WTC11 (cell line): ENCODE results near the gene MARK2.

Experiments
- ATF1 ChIP-seq: sonication (generic); formaldehyde crosslinking; IDR thresholded peaks from 2 replicates; pipeline ENCODE4 v1.8.1; 2023; ENCODE audit warnings: mild to moderate bottlenecking, moderate library complexity, missing genetic modification reagents
- ETV6 ChIP-seq: sonication (generic); formaldehyde crosslinking; IDR thresholded peaks from 2 replicates; pipeline ENCODE4 v1.8.1; 2022; ENCODE audit warnings: mild to moderate bottlenecking, missing genetic modification reagents
- IRF2 ChIP-seq: sonication (generic); formaldehyde crosslinking; IDR thresholded peaks from 2 replicates; pipeline ENCODE4 v1.8.0; 2022; ENCODE audit warnings: low read depth, missing genetic modification reagents, borderline replicate concordance
- NFYB ChIP-seq: sonication (generic); formaldehyde crosslinking; conservative IDR thresholded peaks from 2 replicates; pipeline ENCODE4 v1.8.0; 2022; ENCODE audit warnings: low read depth, missing genetic modification reagents
- OVOL2 ChIP-seq: fragments of 250-450 bp; sonication (Bioruptor Pico); IDR thresholded peaks from 2 replicates; pipeline ENCODE4 v1.9.0; 2021; ENCODE audit warnings: mild to moderate bottlenecking, borderline replicate concordance
- SP1 ChIP-seq: sonication (generic); formaldehyde crosslinking; conservative IDR thresholded peaks from 2 replicates; pipeline ENCODE4 v1.8.1; 2022; ENCODE audit warnings: missing genetic modification reagents
- TEAD4 ChIP-seq: sonication (generic); formaldehyde crosslinking; IDR thresholded peaks from 2 replicates; pipeline ENCODE4 v1.8.0; 2022; ENCODE audit warnings: mild to moderate bottlenecking, missing genetic modification reagents
- ZNF121 ChIP-seq: sonication (generic); formaldehyde crosslinking; IDR thresholded peaks from 2 replicates; pipeline ENCODE4 v1.8.0; 2023; ENCODE audit warnings: missing genetic modification reagents
- ZNF138 ChIP-seq: sonication (generic); formaldehyde crosslinking; conservative IDR thresholded peaks from 2 replicates; pipeline ENCODE4 v1.8.1; 2022; ENCODE audit warnings: mild to moderate bottlenecking, moderate library complexity, missing genetic modification reagents
- ZNF416 ChIP-seq: fragments of 250-450 bp; sonication (Bioruptor Pico); IDR thresholded peaks from 2 replicates; pipeline ENCODE4 v1.9.0; 2021; ENCODE audit warnings: mild to moderate bottlenecking, inconsistent platforms
- ZNF423 ChIP-seq: fragments of 250-450 bp; sonication (Bioruptor Pico); IDR thresholded peaks from 2 replicates; pipeline ENCODE4 v2.1.2; 2022; ENCODE audit warnings: mild to moderate bottlenecking, moderate library complexity
- TF ChIP-seq, protein P1 (sequence below): fragments of 200-600 bp; IDR thresholded peaks from 2 replicates; pipeline ENCODE4 v1.8.0; 2022; ENCODE audit warnings: antibody characterized with exemption
- TF ChIP-seq, protein P2 (sequence below): sonication (generic); formaldehyde crosslinking; IDR thresholded peaks from 2 replicates; pipeline ENCODE4 v1.8.0; 2022; ENCODE audit warnings: mild to moderate bottlenecking, missing genetic modification reagents
- TF ChIP-seq, protein P3 (sequence below): fragments of 250-450 bp; sonication (Bioruptor Pico); IDR thresholded peaks from 2 replicates; pipeline ENCODE4 v1.9.0; 2021; ENCODE audit warnings: moderate library complexity, mild to moderate bottlenecking, inconsistent platforms, borderline replicate concordance

DNA sequence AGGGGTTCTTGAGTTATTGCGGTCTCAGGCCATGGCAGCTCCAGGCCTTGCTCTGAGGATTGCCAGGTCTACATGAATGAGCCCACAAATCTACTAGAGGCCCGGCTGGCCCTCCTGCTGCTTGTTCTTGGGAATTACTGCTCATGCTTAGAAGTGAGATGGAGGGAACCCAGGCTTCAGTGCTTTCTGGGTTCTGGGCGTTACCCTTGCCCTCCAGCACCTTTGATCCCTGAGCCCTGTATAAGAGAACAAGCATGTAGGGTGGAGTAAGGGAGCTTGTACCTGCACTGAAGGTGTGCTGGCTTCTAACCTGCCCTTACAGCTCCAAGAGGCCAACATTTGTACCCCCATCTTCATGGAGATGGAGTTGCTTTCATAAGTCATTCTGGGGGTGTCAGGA, 103.9 kb downstream of the MARK2 start:
- TF ChIP-seq ZNF423 (no peak), TEAD4 (CRISPR knock-in tag) (no peak), ZNF138 (no peak), ZNF121 (CRISPR knock-in tag) (no peak), ETV6 (CRISPR knock-in tag) (no peak), NFYB (CRISPR knock-in tag) (no peak), IRF2 (CRISPR knock-in tag) (no peak), ATF1 (no peak), ZNF416 (no peak), OVOL2 (CRISPR knock-in tag) (no peak), SP1 (CRISPR knock-in tag) (no peak)
- TF ChIP-seq, protein P1, sequence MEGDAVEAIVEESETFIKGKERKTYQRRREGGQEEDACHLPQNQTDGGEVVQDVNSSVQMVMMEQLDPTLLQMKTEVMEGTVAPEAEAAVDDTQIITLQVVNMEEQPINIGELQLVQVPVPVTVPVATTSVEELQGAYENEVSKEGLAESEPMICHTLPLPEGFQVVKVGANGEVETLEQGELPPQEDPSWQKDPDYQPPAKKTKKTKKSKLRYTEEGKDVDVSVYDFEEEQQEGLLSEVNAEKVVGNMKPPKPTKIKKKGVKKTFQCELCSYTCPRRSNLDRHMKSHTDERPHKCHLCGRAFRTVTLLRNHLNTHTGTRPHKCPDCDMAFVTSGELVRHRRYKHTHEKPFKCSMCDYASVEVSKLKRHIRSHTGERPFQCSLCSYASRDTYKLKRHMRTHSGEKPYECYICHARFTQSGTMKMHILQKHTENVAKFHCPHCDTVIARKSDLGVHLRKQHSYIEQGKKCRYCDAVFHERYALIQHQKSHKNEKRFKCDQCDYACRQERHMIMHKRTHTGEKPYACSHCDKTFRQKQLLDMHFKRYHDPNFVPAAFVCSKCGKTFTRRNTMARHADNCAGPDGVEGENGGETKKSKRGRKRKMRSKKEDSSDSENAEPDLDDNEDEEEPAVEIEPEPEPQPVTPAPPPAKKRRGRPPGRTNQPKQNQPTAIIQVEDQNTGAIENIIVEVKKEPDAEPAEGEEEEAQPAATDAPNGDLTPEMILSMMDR = no peak
- TF ChIP-seq, protein P2, sequence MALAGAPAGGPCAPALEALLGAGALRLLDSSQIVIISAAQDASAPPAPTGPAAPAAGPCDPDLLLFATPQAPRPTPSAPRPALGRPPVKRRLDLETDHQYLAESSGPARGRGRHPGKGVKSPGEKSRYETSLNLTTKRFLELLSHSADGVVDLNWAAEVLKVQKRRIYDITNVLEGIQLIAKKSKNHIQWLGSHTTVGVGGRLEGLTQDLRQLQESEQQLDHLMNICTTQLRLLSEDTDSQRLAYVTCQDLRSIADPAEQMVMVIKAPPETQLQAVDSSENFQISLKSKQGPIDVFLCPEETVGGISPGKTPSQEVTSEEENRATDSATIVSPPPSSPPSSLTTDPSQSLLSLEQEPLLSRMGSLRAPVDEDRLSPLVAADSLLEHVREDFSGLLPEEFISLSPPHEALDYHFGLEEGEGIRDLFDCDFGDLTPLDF (CRISPR knock-in tag) = no peak
- TF ChIP-seq, protein P3, sequence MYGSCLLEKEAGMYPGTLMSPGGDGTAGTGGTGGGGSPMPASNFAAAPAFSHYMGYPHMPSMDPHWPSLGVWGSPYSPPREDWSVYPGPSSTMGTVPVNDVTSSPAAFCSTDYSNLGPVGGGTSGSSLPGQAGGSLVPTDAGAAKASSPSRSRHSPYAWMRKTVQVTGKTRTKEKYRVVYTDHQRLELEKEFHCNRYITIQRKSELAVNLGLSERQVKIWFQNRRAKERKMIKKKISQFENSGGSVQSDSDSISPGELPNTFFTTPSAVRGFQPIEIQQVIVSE (CRISPR knock-in tag) = no peak
